ENCODE measurements around the gene CCL3.

DNA sequence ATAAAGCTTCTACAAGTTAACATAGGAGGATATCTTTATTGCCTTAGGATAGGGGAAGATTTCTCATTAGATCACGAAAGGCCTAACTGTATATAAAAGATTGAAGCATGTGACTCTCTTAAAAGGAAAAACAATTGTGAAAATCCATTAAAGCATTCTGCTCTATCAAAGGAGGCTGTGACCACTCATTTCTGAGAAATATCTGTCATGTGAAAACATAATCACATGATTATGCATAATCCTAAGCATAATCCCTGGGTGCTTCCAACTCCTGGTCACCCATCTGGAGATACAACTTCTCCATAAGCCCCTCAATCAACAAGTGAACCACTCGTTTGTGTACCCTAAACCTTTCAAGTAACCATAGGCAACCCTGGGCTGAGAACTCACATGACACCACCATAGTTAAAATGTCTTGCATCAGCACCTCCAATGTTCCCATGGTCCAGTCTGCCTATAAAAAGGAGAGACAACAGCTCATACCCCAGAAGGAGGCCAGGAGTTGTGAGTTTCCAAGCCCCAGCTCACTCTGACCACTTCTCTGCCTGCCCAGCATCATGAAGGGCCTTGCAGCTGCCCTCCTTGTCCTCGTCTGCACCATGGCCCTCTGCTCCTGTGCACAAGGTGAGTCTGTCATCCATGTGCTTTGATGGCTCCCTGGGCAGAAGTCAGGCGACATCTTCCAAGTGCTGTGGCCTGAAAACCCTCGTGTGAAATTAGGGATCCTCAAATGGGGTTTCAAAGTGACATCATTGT is 26.0 kb downstream of the CCL3 start, which contains the start of gene CCL18:
- TF ChIP-seq EZH2 (IDR thresholded peaks at IDR 0.05; ENCODE audit: insufficient read depth, poor library complexity, severe bottlenecking) (no peak), EZH2phosphoT487 (IDR thresholded peaks at IDR 0.05; ENCODE audit: insufficient read depth, low read depth) (no peak)
